Measurements from ENCODE around the gene ZNF879. TPM values are rescaled to one million over a fixed set of nuclear protein-coding genes. Genes with fewer than 3 reads are reported as not detected.

ZNF879 gene
- total RNA-seq, 1 donor from 2014 or later = 10.4 TPM

GRCh38 chr5:178996156-178996555, 27.4 kb upstream of the ZNF879 start:
- peaks cover 6% of the 10 kb centered on the region for H3F3A ChIP-seq (ENCODE audit: low read depth)
- H3K27me3 Mint-ChIP-seq (ENCODE audit: insufficient read depth, low read depth) = peaks cover 35% of the 10 kb centered on the region
- no peak overlapping the region for H3K4me2 ChIP-seq
- H3K36me3 ChIP-seq = no peaks in the 10 kb centered on the region
- no peak overlapping the region for H3K27ac ChIP-seq
- no peak overlapping the region for H2AFZ ChIP-seq (replicated peaks)
- H3K4me3 Mint-ChIP-seq = no peak overlapping the region
- H3K27me3 ChIP-seq = peaks cover 60% of the 10 kb centered on the region
- H3K9me3 ChIP-seq (ENCODE audit: low read depth) = no peaks in the 10 kb centered on the region
- H3K4me3 ChIP-seq = no peak overlapping the region
- no peaks in the 10 kb centered on the region for H3K79me2 ChIP-seq (ENCODE audit: low read depth)
- DNase-seq (ENCODE audit: low spot score) = peak; percentile 29
- H3K4me1 ChIP-seq = peaks cover 6% of the 10 kb centered on the region
- H3K4me1 Mint-ChIP-seq = peaks cover 4% of the 10 kb centered on the region
- H4K20me1 ChIP-seq (ENCODE audit: low read depth) = no peaks in the 10 kb centered on the region
- H3K27ac Mint-ChIP-seq = no peak overlapping the region
- no peaks in the 10 kb centered on the region for H3K36me3 Mint-ChIP-seq
- no peak overlapping the region for H3K9ac ChIP-seq
- TF ChIP-seq, protein P1, sequence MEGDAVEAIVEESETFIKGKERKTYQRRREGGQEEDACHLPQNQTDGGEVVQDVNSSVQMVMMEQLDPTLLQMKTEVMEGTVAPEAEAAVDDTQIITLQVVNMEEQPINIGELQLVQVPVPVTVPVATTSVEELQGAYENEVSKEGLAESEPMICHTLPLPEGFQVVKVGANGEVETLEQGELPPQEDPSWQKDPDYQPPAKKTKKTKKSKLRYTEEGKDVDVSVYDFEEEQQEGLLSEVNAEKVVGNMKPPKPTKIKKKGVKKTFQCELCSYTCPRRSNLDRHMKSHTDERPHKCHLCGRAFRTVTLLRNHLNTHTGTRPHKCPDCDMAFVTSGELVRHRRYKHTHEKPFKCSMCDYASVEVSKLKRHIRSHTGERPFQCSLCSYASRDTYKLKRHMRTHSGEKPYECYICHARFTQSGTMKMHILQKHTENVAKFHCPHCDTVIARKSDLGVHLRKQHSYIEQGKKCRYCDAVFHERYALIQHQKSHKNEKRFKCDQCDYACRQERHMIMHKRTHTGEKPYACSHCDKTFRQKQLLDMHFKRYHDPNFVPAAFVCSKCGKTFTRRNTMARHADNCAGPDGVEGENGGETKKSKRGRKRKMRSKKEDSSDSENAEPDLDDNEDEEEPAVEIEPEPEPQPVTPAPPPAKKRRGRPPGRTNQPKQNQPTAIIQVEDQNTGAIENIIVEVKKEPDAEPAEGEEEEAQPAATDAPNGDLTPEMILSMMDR (IDR thresholded peaks at IDR 0.05) = no peak
- no peak for TF ChIP-seq EZH2phosphoT487 (IDR thresholded peaks at IDR 0.05)
- peaks cover 23% of the 10 kb centered on the region for H3K9me3 Mint-ChIP-seq

GRCh38 chr5:178997191-178997590, 26.4 kb upstream of the ZNF879 start:
- no peak for TF ChIP-seq EZH2phosphoT487 (IDR thresholded peaks at IDR 0.05)
- no peak for TF ChIP-seq EZH2 (IDR thresholded peaks at IDR 0.05)
- TF ChIP-seq, protein P1 (IDR thresholded peaks at IDR 0.05) = no peak
- H3K36me3 Mint-ChIP-seq = no peaks in the 10 kb centered on the region
- H3K4me1 ChIP-seq = peaks cover 6% of the 10 kb centered on the region
- H3K36me3 ChIP-seq = no peaks in the 10 kb centered on the region
- peaks cover 31% of the 10 kb centered on the region for H3K27me3 Mint-ChIP-seq (ENCODE audit: insufficient read depth, low read depth)
- no peak overlapping the region for H3K4me2 ChIP-seq
- no peak overlapping the region for H3K9ac ChIP-seq
- no peak overlapping the region for H3K4me3 Mint-ChIP-seq
- H3K27ac Mint-ChIP-seq = no peak overlapping the region
- peaks cover 24% of the 10 kb centered on the region for H3K9me3 Mint-ChIP-seq
- no peak overlapping the region for H2AFZ ChIP-seq (replicated peaks)
- no peak overlapping the region for H3K27ac ChIP-seq
- peaks cover 60% of the 10 kb centered on the region for H3K27me3 ChIP-seq
- H3K9me3 ChIP-seq (ENCODE audit: low read depth) = no peaks in the 10 kb centered on the region
- H3K79me2 ChIP-seq (ENCODE audit: low read depth) = no peaks in the 10 kb centered on the region
- H3F3A ChIP-seq (ENCODE audit: low read depth) = peaks cover 6% of the 10 kb centered on the region
- H4K20me1 ChIP-seq (ENCODE audit: low read depth) = no peaks in the 10 kb centered on the region
- peaks cover 4% of the 10 kb centered on the region for H3K4me1 Mint-ChIP-seq
- no peak overlapping the region for H3K4me3 ChIP-seq
- DNase-seq (ENCODE audit: low spot score) = no peak

- no peak for TF ChIP-seq EZH2 (IDR thresholded peaks at IDR 0.05)
- TF ChIP-seq EZH2phosphoT487 (IDR thresholded peaks at IDR 0.05) = no peak
- TF ChIP-seq, protein P1 (IDR thresholded peaks at IDR 0.05) = no peak
- Histone ChIP-seq H4K20me1 (ENCODE audit: low read depth) (no peaks in the 10 kb centered on the region), H2AFZ (replicated peaks) (no peak overlapping the region), H3K27ac (no peak overlapping the region), H3F3A (ENCODE audit: low read depth) (peaks cover 6% of the 10 kb centered on the region), H3K79me2 (ENCODE audit: low read depth) (no peaks in the 10 kb centered on the region), H3K9ac (no peak overlapping the region), H3K4me1 (peaks cover 6% of the 10 kb centered on the region), H3K4me3 (no peak overlapping the region), H3K36me3 (no peaks in the 10 kb centered on the region), H3K27me3 (peaks cover 47% of the 10 kb centered on the region), H3K9me3 (ENCODE audit: low read depth) (no peaks in the 10 kb centered on the region), H3K4me2 (no peak overlapping the region)
- Mint-ChIP-seq H3K9me3 (peaks cover 27% of the 10 kb centered on the region), H3K4me1 (peaks cover 4% of the 10 kb centered on the region), H3K27ac (no peak overlapping the region), H3K27me3 (ENCODE audit: insufficient read depth, low read depth) (peaks cover 20% of the 10 kb centered on the region), H3K36me3 (no peaks in the 10 kb centered on the region), H3K4me3 (no peak overlapping the region)
- no peak for DNase-seq (ENCODE audit: low spot score)
Observed at GRCh38 chr5:178998441-178998840, 25.2 kb upstream of the ZNF879 start.
